Vagina (tissue), 2 donors: ENCODE results near the gene LRMDA. TPM values are rescaled to one million over a fixed set of nuclear protein-coding genes. Genes with fewer than 3 reads are reported as not detected.
A peak's percentile ranks its signal among the peaks of the same experiment; 100 is the strongest.

Experiments used
- DNase-seq, 2 donors: peaks; one replicate each; pipeline ENCODE4 v3.0.0-alpha.2; 2017; ENCODE audit errors: extremely low spot score in 2 of 2
- H3K27ac ChIP-seq: fragments of 200-600 bp; sonication (generic); one replicate; pipeline ENCODE4 v1.5.1; 2019
- H3K27me3 ChIP-seq: fragments of 200-600 bp; sonication (generic); one replicate; pipeline ENCODE4 v1.5.1; 2019
- H3K36me3 ChIP-seq, 2 donors: fragments of 200-600 bp; sonication (generic); one replicate each; pipeline ENCODE4 v1.5.1; 2017 to 2019
- H3K4me1 ChIP-seq: fragments of 200-600 bp; sonication (generic); one replicate; pipeline ENCODE4 v1.5.1; 2019
- H3K4me3 ChIP-seq, 2 donors: fragments of 200-600 bp; sonication (generic); 1 replicate in 1 of 2; 2 replicates in 1 of 2; pipeline ENCODE4 v1.5.1; 2016 to 2019
- H3K9me3 ChIP-seq: fragments of 200-600 bp; sonication (generic); one replicate; pipeline ENCODE4 v1.5.1; 2019
- POLR2A ChIP-seq, 2 donors: fragments of 450-650 bp; IDR thresholded peaks; one replicate each; pipeline ENCODE4 v1.6.1; 2017; ENCODE audit warnings: antibody characterized with exemption in 2 of 2, mild to moderate bottlenecking in 2 of 2, moderate library complexity in 2 of 2
- POLR2AphosphoS5 ChIP-seq, 2 donors: sonication (generic); formaldehyde crosslinking; IDR thresholded peaks; one replicate each; pipeline ENCODE4 v1.9.0; 2017; ENCODE audit warnings: antibody characterized with exemption in 2 of 2, mild to moderate bottlenecking in 2 of 2, low read depth in 1 of 2; ENCODE audit not compliant: insufficient read depth in 1 of 2
- intact Hi-C: fragments of 100-400 bp; cut with DNase I; formaldehyde crosslinking; loops from one replicate; pipeline ENCODE4 v1.15.1; 2023
- total RNA-seq: library from RNA; depleted of rRNA; stranded (reverse); fragments of >200 nt; gene quantifications from one replicate; pipeline ENCODE4 v1.2.3, GENCODE V29; 2016
- TF ChIP-seq, protein P1 (sequence below), 3 experiments: fragments of 450-650 bp in 2 of 3; fragments of 200-600 bp in 1 of 3; sonication (generic) in 1 of 3; IDR thresholded peaks; one replicate each; pipeline ENCODE4 v1.5.1; 2017 to 2019; ENCODE audit warnings: antibody characterized with exemption in 3 of 3, mild to moderate bottlenecking in 2 of 3, moderate library complexity in 2 of 3

Gene LRMDA
- total RNA-seq, 1 donor from 2014 or later, result 22.6 TPM

DNA sequence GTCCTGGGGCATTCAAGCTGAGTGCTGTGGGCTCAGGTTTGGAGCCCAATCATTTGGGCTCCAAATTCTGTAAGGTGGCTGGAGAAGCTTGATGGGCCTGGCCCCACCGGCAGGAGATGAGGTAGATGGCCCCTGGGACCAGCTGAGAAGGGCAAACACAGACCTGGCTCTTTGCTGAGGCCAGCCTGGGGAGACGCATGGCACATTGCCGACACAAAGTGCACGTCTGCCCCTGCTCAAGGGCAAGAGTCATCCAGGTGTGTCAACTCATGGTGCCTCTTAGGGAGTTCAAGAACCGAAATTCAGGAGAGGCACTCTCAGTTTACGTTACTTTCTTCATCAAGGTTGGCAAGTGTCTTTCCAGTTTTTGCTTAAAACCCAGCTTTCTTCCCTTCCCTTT lies 227.5 kb downstream of the LRMDA start:
- Histone ChIP-seq H3K4me1 (peaks cover 35% of the 10 kb centered on the region), H3K27ac (no peak overlapping the region), H3K36me3 (no peaks in the 10 kb centered on the region), H3K9me3 (no peaks in the 10 kb centered on the region), H3K27me3 (no peaks in the 10 kb centered on the region), H3K4me3 (no peak overlapping the region)
- TF ChIP-seq, protein P1, sequence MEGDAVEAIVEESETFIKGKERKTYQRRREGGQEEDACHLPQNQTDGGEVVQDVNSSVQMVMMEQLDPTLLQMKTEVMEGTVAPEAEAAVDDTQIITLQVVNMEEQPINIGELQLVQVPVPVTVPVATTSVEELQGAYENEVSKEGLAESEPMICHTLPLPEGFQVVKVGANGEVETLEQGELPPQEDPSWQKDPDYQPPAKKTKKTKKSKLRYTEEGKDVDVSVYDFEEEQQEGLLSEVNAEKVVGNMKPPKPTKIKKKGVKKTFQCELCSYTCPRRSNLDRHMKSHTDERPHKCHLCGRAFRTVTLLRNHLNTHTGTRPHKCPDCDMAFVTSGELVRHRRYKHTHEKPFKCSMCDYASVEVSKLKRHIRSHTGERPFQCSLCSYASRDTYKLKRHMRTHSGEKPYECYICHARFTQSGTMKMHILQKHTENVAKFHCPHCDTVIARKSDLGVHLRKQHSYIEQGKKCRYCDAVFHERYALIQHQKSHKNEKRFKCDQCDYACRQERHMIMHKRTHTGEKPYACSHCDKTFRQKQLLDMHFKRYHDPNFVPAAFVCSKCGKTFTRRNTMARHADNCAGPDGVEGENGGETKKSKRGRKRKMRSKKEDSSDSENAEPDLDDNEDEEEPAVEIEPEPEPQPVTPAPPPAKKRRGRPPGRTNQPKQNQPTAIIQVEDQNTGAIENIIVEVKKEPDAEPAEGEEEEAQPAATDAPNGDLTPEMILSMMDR (IDR thresholded peaks at IDR 0.05), result no peak
- no peak for TF ChIP-seq POLR2A (IDR thresholded peaks at IDR 0.05)
- no peak for DNase-seq
- intact Hi-C loops, result loop anchor here (10.0 kb wide), 1 partner anchor 124 kb away; no protein-coding TSS in a partner anchor

DNA sequence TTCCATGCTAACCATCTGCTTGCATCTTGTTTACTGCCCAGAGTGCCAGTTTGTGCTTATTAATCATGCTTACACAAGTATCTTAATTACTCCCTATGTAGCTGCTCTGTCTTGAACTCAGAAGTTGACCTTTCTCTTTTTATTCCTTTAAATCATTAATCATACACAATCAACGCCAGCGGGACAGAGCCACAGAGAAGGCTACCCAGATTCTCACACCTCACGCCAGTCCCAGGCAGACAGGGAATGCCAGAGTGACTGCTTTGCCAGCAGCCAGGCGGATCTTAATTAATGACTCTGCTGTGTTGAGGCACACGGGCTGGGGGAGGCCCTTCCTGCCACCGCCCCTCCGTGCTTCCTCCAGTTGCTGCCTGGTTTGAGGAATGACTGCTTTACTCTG lies 229.4 kb downstream of the LRMDA start:
- intact Hi-C loops, result loop anchor here (5.0 kb wide), 1 partner anchor 259 kb away; the partner anchor contains the start of gene ZNF503
- no peaks in the 10 kb centered on the region for H3K36me3 ChIP-seq
- no peak overlapping the region for H3K27ac ChIP-seq
- no peak for DNase-seq
- TF ChIP-seq POLR2A (IDR thresholded peaks at IDR 0.05) (no peak), POLR2AphosphoS5 (IDR thresholded peaks at IDR 0.05; ENCODE audit: insufficient read depth in 1 of 2, low read depth in 1 of 2) (no peak)
- TF ChIP-seq, protein P1 (IDR thresholded peaks at IDR 0.05), result no peak
- H3K4me3 ChIP-seq, result no peak overlapping the region
- peaks cover 26% of the 10 kb centered on the region for H3K4me1 ChIP-seq
- H3K27me3 ChIP-seq, result no peaks in the 10 kb centered on the region
- no peaks in the 10 kb centered on the region for H3K9me3 ChIP-seq

DNA sequence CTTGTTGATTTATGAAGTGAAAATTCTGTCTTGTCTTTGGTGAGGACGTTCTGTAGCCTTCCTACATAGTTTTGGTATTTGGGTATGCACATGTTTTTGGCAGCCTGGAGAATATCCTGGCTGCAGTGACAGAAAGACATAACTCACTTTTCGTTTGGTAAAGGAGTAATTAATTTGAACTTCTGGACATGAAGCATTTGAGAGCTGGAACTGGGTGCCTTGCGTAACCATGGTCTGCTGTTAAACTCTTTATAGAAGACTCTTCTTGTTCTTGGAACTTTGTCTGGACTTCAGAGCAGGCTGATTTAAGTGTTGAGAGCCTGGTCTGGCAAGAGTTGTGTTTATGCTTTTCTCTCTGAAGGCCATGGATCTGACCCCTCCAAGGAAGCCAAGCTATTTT lies 231.3 kb downstream of the LRMDA start:
- H3K27ac ChIP-seq, result peak overlapping the region; percentile 84
- intact Hi-C loops, result loop anchor here (5.0 kb wide), 1 partner anchor 260 kb away; the partner anchor contains the start of gene ZNF503

DNA sequence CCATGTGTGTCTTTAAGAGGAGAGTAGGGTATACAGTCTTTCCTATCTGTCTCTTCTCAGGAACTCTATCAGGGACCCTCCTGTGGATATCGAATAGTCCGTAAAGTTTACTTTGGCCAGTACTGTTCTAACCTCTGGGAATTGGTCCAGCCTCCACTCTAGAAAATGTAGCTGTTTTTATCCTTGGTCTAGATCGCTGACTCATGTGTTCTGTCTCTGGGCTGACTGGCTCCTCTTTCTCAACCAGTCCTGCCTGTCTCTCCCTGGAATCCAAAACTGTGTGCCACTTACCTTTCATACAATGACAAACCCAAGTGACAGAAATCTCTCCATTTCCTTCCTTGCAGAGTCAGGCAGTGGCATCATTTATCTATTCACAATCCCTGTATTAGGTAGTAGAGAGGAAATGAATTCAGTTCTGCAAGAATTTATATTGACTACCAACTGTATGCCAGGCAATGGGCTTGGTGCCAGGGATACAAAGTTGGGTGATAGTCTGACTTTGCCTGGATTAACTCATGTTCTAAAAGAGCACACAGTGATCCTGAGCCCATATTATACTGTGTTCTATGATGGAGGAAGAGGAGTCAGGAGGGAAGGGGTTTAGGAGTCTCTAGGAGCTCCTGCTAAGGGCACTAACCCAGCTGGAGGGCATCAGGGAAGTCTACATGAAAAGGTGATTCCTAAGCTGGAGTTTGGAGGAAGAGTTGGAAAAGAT lies 232.7 kb downstream of the LRMDA start:
- intact Hi-C loops, result loop anchor here (5.0 kb wide), 1 partner anchor 262 kb away; the partner anchor contains the start of gene ZNF503
- Histone ChIP-seq H3K27ac (peak overlapping the region; percentile 84), H3K4me3 (no peak overlapping the region), H3K27me3 (no peaks in the 10 kb centered on the region), H3K36me3 (no peaks in the 10 kb centered on the region), H3K4me1 (peaks cover 16% of the 10 kb centered on the region), H3K9me3 (no peaks in the 10 kb centered on the region)
- no peak for DNase-seq
- TF ChIP-seq, protein P1 (IDR thresholded peaks at IDR 0.05), result no peak
- peak in 1 of 2 donors; percentile 21 for TF ChIP-seq POLR2AphosphoS5 (IDR thresholded peaks at IDR 0.05; ENCODE audit: insufficient read depth in 1 of 2, low read depth in 1 of 2)

More for the DNA sequence above, 231.3 kb downstream of the LRMDA start:
- peak; percentile 33 to 96 for TF ChIP-seq POLR2AphosphoS5 (IDR thresholded peaks at IDR 0.05; ENCODE audit: insufficient read depth in 1 of 2, low read depth in 1 of 2)
- TF ChIP-seq, protein P1 (IDR thresholded peaks at IDR 0.05), result no peak
- no peaks in the 10 kb centered on the region for H3K27me3 ChIP-seq
- H3K9me3 ChIP-seq, result no peaks in the 10 kb centered on the region
- peaks cover 16% of the 10 kb centered on the region for H3K4me1 ChIP-seq
- no peaks in the 10 kb centered on the region for H3K36me3 ChIP-seq
- DNase-seq, result peak in 1 of 2 donors; percentile 92
- no peak overlapping the region for H3K4me3 ChIP-seq

DNA sequence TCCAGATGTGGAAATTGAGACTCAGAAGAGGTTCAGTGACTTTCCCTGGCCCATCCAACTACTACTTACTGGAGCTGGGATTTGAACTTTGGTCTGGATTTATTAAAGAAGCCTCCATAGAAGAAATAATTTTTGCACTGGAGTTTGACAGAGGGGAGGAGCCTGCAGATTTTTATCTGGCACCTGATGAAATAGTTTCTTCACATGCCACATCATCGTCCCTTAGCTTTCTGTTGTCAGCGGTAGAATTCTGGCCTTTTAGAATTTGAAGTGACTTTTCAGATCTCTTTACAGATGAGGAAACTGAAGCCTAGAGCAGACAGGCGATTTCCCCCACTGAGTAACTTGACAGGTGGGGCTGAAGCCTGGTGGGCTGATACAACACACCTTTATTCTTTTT lies 233.5 kb downstream of the LRMDA start:
- no peaks in the 10 kb centered on the region for H3K27me3 ChIP-seq
- peaks cover 16% of the 10 kb centered on the region for H3K4me1 ChIP-seq
- H3K36me3 ChIP-seq, result no peaks in the 10 kb centered on the region
- H3K27ac ChIP-seq, result peak overlapping the region; percentile 13
- H3K4me3 ChIP-seq, result no peak overlapping the region
- H3K9me3 ChIP-seq, result no peaks in the 10 kb centered on the region
- TF ChIP-seq POLR2AphosphoS5 (IDR thresholded peaks at IDR 0.05; ENCODE audit: insufficient read depth in 1 of 2, low read depth in 1 of 2) (no peak), POLR2A (IDR thresholded peaks at IDR 0.05) (no peak)
- TF ChIP-seq, protein P1 (IDR thresholded peaks at IDR 0.05), result no peak
- no peak for DNase-seq
- intact Hi-C loops, result loop anchor here (5.0 kb wide), 1 partner anchor 263 kb away; the partner anchor contains the start of gene ZNF503
